ENCODE data around the gene PCBP2. TPM values are rescaled to one million over a fixed set of nuclear protein-coding genes. Genes with fewer than 3 reads are reported as not detected.

The PCBP2 gene
- total RNA-seq, 1 experiment from 2014 or later, result 981 TPM

DNA sequence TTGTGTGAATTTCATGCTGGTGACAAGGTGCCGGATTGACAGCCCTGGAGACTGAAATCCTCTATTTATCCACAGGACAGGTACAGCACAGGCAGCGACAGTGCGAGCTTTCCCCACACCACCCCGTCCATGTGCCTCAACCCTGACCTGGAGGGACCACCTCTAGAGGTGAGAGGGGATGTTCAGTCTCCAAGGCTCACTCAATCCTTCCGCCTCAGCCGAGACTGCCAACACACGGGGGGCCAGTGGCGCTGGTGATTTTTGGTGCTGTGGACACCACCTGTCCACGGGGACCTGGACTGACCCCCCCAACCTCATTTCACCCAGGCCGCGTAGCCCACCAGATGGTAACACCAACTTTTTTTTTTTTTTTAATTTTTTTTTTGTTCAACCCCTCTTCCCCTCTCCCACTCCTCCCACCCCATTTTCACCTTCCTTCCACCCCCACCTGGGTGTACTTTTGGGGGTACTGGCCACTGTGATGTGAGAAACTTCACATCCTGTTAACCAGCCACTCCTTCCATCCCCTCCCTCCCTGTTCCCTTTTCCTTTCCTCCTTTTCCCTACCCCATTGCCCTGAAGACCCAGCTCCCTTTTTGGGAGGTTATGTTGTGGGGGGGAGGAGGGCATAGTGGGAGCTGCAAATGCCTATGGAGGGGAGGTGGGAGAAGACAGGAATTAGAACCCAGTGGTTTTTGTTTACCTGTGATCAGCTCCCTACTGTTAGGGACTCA is 12.9 kb downstream of the PCBP2 start (continued):
- no peak for TF ChIP-seq NR1H2 (CRISPR knock-in tag; IDR thresholded peaks at IDR 0.05)
- TF ChIP-seq SP1 (CRISPR knock-in tag; conservative IDR thresholded peaks at IDR 0.05), result no peak
- TF ChIP-seq ZNF396 (CRISPR knock-in tag; IDR thresholded peaks at IDR 0.05; ENCODE audit: borderline replicate concordance), result no peak
- no peak for TF ChIP-seq TEAD1 (CRISPR knock-in tag; IDR thresholded peaks at IDR 0.05)

DNA sequence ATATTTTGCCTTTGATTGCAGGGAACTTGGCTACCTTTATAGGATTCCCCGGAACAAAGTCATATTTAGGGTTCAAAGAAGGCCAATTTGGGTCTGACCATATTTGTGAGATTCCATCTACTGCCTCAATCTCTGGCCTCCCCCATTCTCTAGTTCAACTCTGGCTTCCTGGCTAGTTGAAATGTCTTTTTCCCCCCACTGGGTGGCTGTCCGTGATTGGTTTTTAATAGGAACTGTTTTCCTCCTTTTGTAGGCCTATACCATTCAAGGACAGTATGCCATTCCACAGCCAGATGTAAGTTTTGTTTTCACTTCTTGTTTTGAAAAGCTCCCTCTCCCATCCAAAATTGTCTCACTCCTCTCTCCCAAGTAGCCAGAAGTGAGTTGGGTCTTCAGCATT is 13.8 kb downstream of the PCBP2 start:
- ChIA-PET CTCF (no interaction called here), POLR2A (interaction anchor here (1.3 to 2.0 kb wide), 3 partner anchors 11 to 35 kb away, joined by 3 to 9 read pairs (median 5); partner anchors contain the start of gene TARBP2)
- no peaks in the 10 kb centered on the region for H3K27me3 Mint-ChIP-seq (ENCODE audit: low read depth)
- H3K9me3 Mint-ChIP-seq, result no peaks in the 10 kb centered on the region
- ATAC-seq, result no peak
- peaks cover 26% of the 10 kb centered on the region for H3K4me1 Mint-ChIP-seq
- no peak for DNase-seq (ENCODE audit: low spot score)
- peaks cover 96% of the 10 kb centered on the region for H3K36me3 Mint-ChIP-seq
- TF ChIP-seq TCF7 (CRISPR knock-in tag; IDR thresholded peaks at IDR 0.05; ENCODE audit: low read depth) (no peak), ZNF425 (CRISPR knock-in tag; conservative IDR thresholded peaks at IDR 0.05) (0 out of 2 replicates have a peak, but pooled peaks have one; percentile 2)
- no peak overlapping the region for H3K4me3 Mint-ChIP-seq
- H3K27ac Mint-ChIP-seq, result no peak overlapping the region

DNA sequence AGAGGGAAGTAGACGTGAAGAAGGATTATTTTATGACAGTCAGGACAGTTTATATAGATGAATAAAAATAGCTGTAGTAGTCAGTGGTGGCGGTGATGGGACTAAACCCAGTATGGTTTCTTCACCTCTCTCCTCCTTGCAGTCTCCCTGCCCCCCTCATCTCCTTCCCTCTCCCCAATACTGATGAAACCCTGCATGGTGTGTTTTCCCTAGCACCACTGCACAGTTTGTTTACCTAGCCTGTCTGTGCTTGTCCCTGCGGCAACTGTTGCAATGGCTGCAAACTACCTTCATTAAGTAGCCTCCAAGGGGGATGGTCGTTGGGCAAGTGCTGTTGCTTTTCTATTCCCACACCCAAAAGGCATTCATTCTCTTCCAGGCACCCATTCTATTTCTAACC is 14.7 kb downstream of the PCBP2 start:
- peaks cover 22% of the 10 kb centered on the region for H3K4me1 Mint-ChIP-seq
- H3K27ac Mint-ChIP-seq, result peak overlapping the region; percentile 66; the same call in 1 of the 2 replicates
- no peak overlapping the region for H3K4me3 Mint-ChIP-seq
- H3K36me3 Mint-ChIP-seq, result peaks cover 94% of the 10 kb centered on the region
- ATAC-seq, result no peak
- H3K27me3 Mint-ChIP-seq (ENCODE audit: low read depth), result no peaks in the 10 kb centered on the region
- ChIA-PET CTCF (no interaction called here), POLR2A (interaction anchor here (1.3 kb wide), 1 partner anchor 12 kb away, joined by 5 read pairs; no protein-coding TSS in a partner anchor)
- H3K9me3 Mint-ChIP-seq, result no peaks in the 10 kb centered on the region
- DNase-seq (ENCODE audit: low spot score), result no peak
- TF ChIP-seq OVOL2 (CRISPR knock-in tag; IDR thresholded peaks at IDR 0.05; ENCODE audit: borderline replicate concordance) (no peak), SMAD4 (CRISPR knock-in tag; IDR thresholded peaks at IDR 0.05) (no peak), CDX4 (CRISPR knock-in tag; IDR thresholded peaks at IDR 0.05; ENCODE audit: borderline replicate concordance) (no peak), SMAD3 (CRISPR knock-in tag; IDR thresholded peaks at IDR 0.05; ENCODE audit: borderline replicate concordance) (no peak), PREB (CRISPR knock-in tag; IDR thresholded peaks at IDR 0.05; ENCODE audit: borderline replicate concordance) (no peak), MYBL2 (CRISPR knock-in tag; IDR thresholded peaks at IDR 0.05) (no peak), ATF1 (CRISPR knock-in tag; IDR thresholded peaks at IDR 0.05) (no peak), STAT6 (CRISPR knock-in tag; conservative IDR thresholded peaks at IDR 0.05; ENCODE audit: low read depth) (no peak), ZMAT4 (CRISPR knock-in tag; IDR thresholded peaks at IDR 0.05) (no peak), ZNF532 (CRISPR knock-in tag; IDR thresholded peaks at IDR 0.05; ENCODE audit: borderline replicate concordance) (no peak), ELF4 (CRISPR knock-in tag; IDR thresholded peaks at IDR 0.05; ENCODE audit: low read depth) (no peak), ETV6 (CRISPR knock-in tag; IDR thresholded peaks at IDR 0.05) (no peak), SP1 (CRISPR knock-in tag; conservative IDR thresholded peaks at IDR 0.05) (no peak)
- TF ChIP-seq, protein P1, sequence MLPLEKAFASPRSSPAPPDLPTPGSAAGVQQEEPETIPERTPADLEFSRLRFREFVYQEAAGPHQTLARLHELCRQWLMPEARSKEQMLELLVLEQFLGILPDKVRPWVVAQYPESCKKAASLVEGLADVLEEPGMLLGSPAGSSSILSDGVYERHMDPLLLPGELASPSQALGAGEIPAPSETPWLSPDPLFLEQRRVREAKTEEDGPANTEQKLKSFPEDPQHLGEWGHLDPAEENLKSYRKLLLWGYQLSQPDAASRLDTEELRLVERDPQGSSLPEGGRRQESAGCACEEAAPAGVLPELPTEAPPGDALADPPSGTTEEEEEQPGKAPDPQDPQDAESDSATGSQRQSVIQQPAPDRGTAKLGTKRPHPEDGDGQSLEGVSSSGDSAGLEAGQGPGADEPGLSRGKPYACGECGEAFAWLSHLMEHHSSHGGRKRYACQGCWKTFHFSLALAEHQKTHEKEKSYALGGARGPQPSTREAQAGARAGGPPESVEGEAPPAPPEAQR (CRISPR knock-in tag; IDR thresholded peaks at IDR 0.05), result no peak
